HCT116 (cell line): ENCODE data around the gene RNF111.

ENCODE experiments used
- CTCF ChIP-seq, 3 experiments: fragments of 200-600 bp in 1 of 3; sonication (generic) in 1 of 3; IDR thresholded peaks in 2 of 3; conservative IDR thresholded peaks in 1 of 3; 2 replicates each; pipeline ENCODE4 v1.5.1; 2012 to 2017; ENCODE audit warnings: low read depth in 2 of 3, low read length in 2 of 3, antibody characterized with exemption in 1 of 3, borderline replicate concordance in 1 of 3, control low read depth in 1 of 3, mild to moderate bottlenecking in 1 of 3, mixed read lengths in 1 of 3, mixed run types in 1 of 3, moderate library complexity in 1 of 3; ENCODE audit not compliant: insufficient read depth in 1 of 3
- POLR2A ChIP-seq: IDR thresholded peaks from 2 replicates; pipeline ENCODE4 v1.7.0; 2011; ENCODE audit warnings: borderline replicate concordance; ENCODE audit not compliant: insufficient read depth, insufficient read length; ENCODE audit errors: extremely low read depth
- SIN3A ChIP-seq: IDR thresholded peaks from 2 replicates; pipeline ENCODE4 v1.6.1; 2012; ENCODE audit warnings: low read depth

DNA sequence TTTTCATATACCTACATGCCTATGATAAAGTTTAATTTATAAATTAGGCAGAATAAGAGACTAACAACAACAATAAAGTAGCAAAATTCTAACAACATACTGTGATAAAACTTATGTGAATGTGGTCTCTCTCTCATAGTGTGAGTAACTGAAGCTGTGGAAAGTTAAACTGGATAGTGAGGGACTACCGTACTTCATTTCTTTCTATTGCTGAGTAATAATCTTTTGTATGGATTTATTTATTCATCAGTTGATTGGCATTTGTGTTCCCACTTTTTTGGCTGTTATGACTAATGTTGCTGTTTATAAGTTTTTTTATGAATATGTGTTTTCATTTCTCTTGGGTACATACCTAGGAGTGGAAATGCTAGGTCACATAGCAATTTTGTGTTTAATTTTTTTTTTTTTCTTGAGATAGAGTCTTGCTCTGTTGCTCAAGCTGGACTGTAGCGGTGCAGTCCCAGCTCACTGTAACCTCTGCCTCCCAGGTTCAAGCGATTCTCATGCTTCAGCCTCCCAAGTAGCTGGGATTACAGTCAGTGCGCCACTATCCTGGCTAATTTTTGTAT lies 41.0 kb downstream of the RNF111 start:
- TF ChIP-seq SIN3A = no peak
- no peak for TF ChIP-seq CTCF (IDR thresholded peaks at IDR 0.05 in 2 of 3, conservative IDR thresholded peaks at IDR 0.05 in 1 of 3; ENCODE audit: borderline replicate concordance in 1 of 3, insufficient read depth in 1 of 3, low read depth in 2 of 3, low read length in 2 of 3)
- no peak for TF ChIP-seq POLR2A
